CD4-positive, CD25-positive, alpha-beta regulatory T cell (primary cell): ENCODE measurements around the gene ARHGEF26. TPM values are rescaled to one million over a fixed set of nuclear protein-coding genes. Genes with fewer than 3 reads are reported as not detected.

ENCODE experiments used
- ATAC-seq, 2 donors: fragments of 150-1000 bp; cut with Tn5 transposase; one replicate each; pipeline ENCODE4 v1.10.0; 2021; ENCODE audit warnings: low read depth in 2 of 2, moderate number of reproducible peaks in 2 of 2, moderate library complexity in 1 of 2
- DNase-seq, 3 donors: peaks; one replicate each; pipeline versions ENCODE4 v3.0.0 to v3.0.0-alpha.2; 2012 to 2022; ENCODE audit warnings: mixed read lengths in 1 of 3
- H3K27ac ChIP-seq: one replicate; pipeline ENCODE4 v1.7.0; 2013; ENCODE audit warnings: mild to moderate bottlenecking, low read length; ENCODE audit not compliant: insufficient read depth, poor library complexity, severe bottlenecking
- H3K27me3 ChIP-seq: one replicate; pipeline ENCODE4 v1.7.0; 2013; ENCODE audit warnings: low read length; ENCODE audit not compliant: control insufficient read depth, insufficient read depth
- H3K36me3 ChIP-seq: one replicate; pipeline ENCODE4 v1.7.0; 2013; ENCODE audit warnings: mild to moderate bottlenecking, low read length, moderate library complexity; ENCODE audit not compliant: control insufficient read depth, insufficient read depth
- H3K4me1 ChIP-seq: 2 replicates; pipeline ENCODE4 v1.7.0; 2013; ENCODE audit warnings: mild to moderate bottlenecking, low read length; ENCODE audit not compliant: insufficient read depth, control insufficient read depth, poor library complexity, severe bottlenecking
- H3K4me3 ChIP-seq: one replicate; pipeline ENCODE4 v1.7.0; 2013; ENCODE audit warnings: low read depth, mild to moderate bottlenecking, low read length, moderate library complexity
- H3K9me3 ChIP-seq, 2 experiments: 1 replicate in 1 of 2; 2 replicates in 1 of 2; pipeline ENCODE4 v1.7.0; 2013; ENCODE audit warnings: low read length in 2 of 2, mild to moderate bottlenecking in 1 of 2, moderate library complexity in 1 of 2; ENCODE audit not compliant: control insufficient read depth in 2 of 2
- H3K27ac Mint-ChIP-seq, 3 donors: one replicate each; pipeline ENCODE4 v1.8.0; 2020 to 2022; ENCODE audit warnings: mild to moderate bottlenecking in 3 of 3, mixed read lengths in 3 of 3, moderate library complexity in 2 of 3
- H3K27me3 Mint-ChIP-seq: one replicate; pipeline ENCODE4 v1.8.0; 2022; ENCODE audit warnings: mild to moderate bottlenecking, mixed read lengths
- H3K36me3 Mint-ChIP-seq: one replicate; pipeline ENCODE4 v1.8.0; 2020; ENCODE audit warnings: mixed read lengths
- H3K4me1 Mint-ChIP-seq, 4 donors: one replicate each; pipeline ENCODE4 v1.8.0; 2020 to 2022; ENCODE audit warnings: mixed read lengths in 4 of 4, mild to moderate bottlenecking in 1 of 4
- H3K4me3 Mint-ChIP-seq, 4 donors: one replicate each; pipeline ENCODE4 v1.8.0; 2020 to 2022; ENCODE audit warnings: mild to moderate bottlenecking in 4 of 4, mixed read lengths in 4 of 4, moderate library complexity in 3 of 4
- H3K9me3 Mint-ChIP-seq, 7 donors: one replicate each; pipeline ENCODE4 v1.8.0; 2020 to 2022; ENCODE audit warnings: mixed read lengths in 7 of 7, mild to moderate bottlenecking in 3 of 7, moderate library complexity in 2 of 7
- polyA plus RNA-seq, 4 donors: library from polyadenylated mRNA; unstranded; fragments of 300-500 nt; fragmentation: Illumina TruSeq; gene quantifications; one replicate each; pipeline ENCODE4 v1.2.3, GENCODE V29; 2021
- total RNA-seq: library from RNA; stranded (reverse); gene quantifications from one replicate; pipeline ENCODE4 v1.2.3, GENCODE V29; 2022

ARHGEF26 gene
- total and polyA plus RNA-seq, 5 donors from 2014 or later: 0.09 to 0.13 TPM; not detected in 3

DNA sequence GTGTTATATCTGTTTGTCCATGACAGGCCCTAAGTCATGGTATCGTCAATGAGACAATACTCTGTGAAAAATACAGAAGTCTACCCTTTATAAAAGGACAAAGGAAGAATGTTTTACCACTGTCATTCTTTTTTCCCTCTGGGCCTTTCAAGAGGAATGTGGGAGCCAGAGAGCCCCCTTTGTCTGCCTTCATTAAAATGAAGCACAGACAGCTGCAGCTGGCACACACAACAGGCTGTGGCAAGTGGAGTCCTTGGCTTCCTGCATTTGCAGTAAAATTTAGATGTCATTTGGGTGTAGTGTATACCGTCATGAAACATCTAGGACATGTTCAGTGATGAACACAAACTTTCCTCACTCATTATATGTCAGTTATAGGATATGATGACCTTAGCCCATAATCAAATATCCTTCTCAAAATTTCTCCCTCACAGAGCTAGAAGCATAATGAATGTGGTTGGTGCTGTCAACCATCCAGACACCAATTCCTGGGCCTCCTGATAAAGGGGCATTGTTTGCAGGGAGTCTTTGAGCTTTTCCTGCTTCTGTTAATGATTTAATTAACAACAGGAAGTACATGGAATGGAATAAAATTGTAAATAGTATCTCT, 126.7 kb downstream of the ARHGEF26 start:
- no peaks in the 10 kb centered on the region for H3K9me3 Mint-ChIP-seq
- Histone ChIP-seq H3K4me1 (no peaks in the 10 kb centered on the region), H3K36me3 (peaks cover 17% of the 10 kb centered on the region), H3K4me3 (no peak overlapping the region), H3K9me3 (no peaks in the 10 kb centered on the region), H3K27ac (no peak overlapping the region), H3K27me3 (no peaks in the 10 kb centered on the region)
- no peak overlapping the region for H3K27ac Mint-ChIP-seq
- no peak overlapping the region for H3K4me3 Mint-ChIP-seq
- H3K4me1 Mint-ChIP-seq: peaks cover 0 to 3% (median 1%) of the 10 kb centered on the region in 4 donors
- no peaks in the 10 kb centered on the region for H3K27me3 Mint-ChIP-seq
- ATAC-seq: no peak
- H3K36me3 Mint-ChIP-seq: peaks cover 30% of the 10 kb centered on the region
- no peak for DNase-seq

DNA sequence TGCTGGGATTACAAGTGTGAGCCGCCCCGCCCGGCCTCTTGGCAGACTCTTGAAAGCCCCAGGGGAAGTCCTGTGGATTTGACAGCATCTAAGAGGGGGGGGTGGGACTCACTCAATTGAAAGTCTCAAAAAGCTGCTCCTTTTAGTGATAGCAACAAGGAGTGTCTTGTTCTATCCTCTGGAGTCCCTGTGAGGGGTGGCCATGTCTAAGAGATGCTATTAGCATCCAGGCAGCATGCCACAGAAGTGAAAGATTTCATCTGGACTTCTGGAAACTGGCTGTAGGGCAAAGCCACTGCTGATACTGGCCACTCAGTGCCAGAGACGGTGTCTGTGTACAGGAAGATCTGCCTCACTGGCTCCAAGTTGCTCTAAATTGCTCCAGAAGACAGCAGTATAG, 129.1 kb downstream of the ARHGEF26 start:
- no peak overlapping the region for H3K4me3 Mint-ChIP-seq
- no peaks in the 10 kb centered on the region for H3K27me3 Mint-ChIP-seq
- no peak for ATAC-seq
- Histone ChIP-seq H3K4me3 (no peak overlapping the region), H3K27me3 (no peaks in the 10 kb centered on the region), H3K9me3 (no peaks in the 10 kb centered on the region), H3K27ac (no peak overlapping the region), H3K36me3 (peaks cover 25% of the 10 kb centered on the region), H3K4me1 (no peaks in the 10 kb centered on the region)
- no peaks in the 10 kb centered on the region for H3K9me3 Mint-ChIP-seq
- DNase-seq: no peak
- no peak overlapping the region for H3K27ac Mint-ChIP-seq
- H3K36me3 Mint-ChIP-seq: peaks cover 38% of the 10 kb centered on the region
- H3K4me1 Mint-ChIP-seq: peaks cover 0 to 6% (median 3%) of the 10 kb centered on the region in 4 donors

DNA sequence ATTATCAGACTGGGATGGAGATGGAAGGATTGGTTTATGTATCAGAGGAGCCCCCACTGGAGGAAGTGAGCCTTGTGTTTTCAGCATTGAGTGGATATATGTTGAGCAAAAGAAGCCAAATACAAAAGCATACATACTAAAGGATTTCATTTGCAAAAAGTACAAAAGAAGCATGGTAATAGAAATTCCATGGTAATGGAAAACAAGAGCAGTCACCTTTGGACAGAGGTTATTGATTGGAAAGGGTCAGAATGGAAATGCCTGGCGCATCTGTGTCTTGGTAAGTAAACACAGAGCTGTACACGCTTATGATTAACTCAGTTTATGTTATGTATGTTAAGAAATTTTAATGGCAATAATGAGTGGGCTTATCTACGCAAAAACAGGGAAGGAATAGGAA, 130.4 kb downstream of the ARHGEF26 start:
- no peak overlapping the region for H3K27ac ChIP-seq
- no peak overlapping the region for H3K4me3 ChIP-seq
- H3K9me3 ChIP-seq: no peaks in the 10 kb centered on the region
- Mint-ChIP-seq H3K27me3 (no peaks in the 10 kb centered on the region), H3K36me3 (peaks cover 44% of the 10 kb centered on the region), H3K4me3 (no peak overlapping the region), H3K4me1 (peaks cover 0 to 6% (median 3%) of the 10 kb centered on the region in 4 donors), H3K9me3 (no peaks in the 10 kb centered on the region), H3K27ac (peak overlapping the region in 2 of 3 donors; percentile 3 to 64)
- no peaks in the 10 kb centered on the region for H3K4me1 ChIP-seq
- DNase-seq (no peak), ATAC-seq (no peak)
- no peaks in the 10 kb centered on the region for H3K27me3 ChIP-seq
- peaks cover 33% of the 10 kb centered on the region for H3K36me3 ChIP-seq

DNA sequence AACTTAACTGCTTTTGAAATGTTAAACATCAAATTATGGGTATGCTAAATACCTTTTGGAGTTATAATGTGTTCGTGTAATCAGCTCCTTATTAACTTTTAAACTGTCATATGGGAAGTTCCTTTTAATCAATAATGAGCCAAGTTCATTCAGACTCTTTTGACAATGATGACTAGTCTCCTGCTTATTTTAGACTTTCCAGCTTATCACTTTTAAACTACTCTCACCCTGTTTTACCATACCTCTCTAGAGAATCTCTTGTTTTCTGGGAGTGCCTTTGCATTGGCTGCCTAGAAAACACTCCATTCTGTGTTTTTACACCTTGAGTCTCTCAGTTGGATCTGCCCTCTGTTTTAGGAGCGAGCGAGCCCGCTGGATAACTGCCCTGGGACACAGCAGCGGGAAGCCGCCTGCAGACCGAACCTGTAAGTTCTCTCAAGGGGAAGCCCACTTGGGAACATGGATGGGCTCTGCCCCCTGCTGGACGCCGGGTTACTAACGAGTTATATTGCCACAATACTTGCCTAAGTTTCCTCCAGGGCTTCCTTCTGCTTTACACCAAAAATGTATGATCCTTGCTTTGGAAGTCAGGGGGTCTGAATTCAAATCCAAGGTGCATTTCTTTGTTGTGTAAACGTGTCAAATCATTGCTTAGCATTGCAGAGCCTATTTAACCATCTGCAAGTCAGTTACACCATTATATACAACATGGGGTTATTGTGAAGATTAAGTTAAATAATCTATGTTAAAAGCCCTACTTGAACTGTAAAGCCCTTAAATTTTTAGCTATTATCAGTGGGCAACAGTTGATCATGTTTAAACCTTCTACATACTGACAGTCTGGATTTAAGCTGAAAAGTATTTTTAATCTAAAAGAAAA, 131.8 kb downstream of the ARHGEF26 start:
- no peak overlapping the region for H3K4me3 ChIP-seq
- no peak for ATAC-seq
- H3K4me1 ChIP-seq: no peaks in the 10 kb centered on the region
- Mint-ChIP-seq H3K27ac (no peak overlapping the region), H3K4me3 (no peak overlapping the region), H3K36me3 (peaks cover 49% of the 10 kb centered on the region), H3K27me3 (no peaks in the 10 kb centered on the region), H3K9me3 (no peaks in the 10 kb centered on the region), H3K4me1 (peaks cover 0 to 6% (median 3%) of the 10 kb centered on the region in 4 donors)
- H3K9me3 ChIP-seq: no peaks in the 10 kb centered on the region
- H3K36me3 ChIP-seq: peaks cover 47% of the 10 kb centered on the region
- no peaks in the 10 kb centered on the region for H3K27me3 ChIP-seq
- H3K27ac ChIP-seq: no peak overlapping the region
- peak; percentile 12 to 71 (median 31) for DNase-seq

DNA sequence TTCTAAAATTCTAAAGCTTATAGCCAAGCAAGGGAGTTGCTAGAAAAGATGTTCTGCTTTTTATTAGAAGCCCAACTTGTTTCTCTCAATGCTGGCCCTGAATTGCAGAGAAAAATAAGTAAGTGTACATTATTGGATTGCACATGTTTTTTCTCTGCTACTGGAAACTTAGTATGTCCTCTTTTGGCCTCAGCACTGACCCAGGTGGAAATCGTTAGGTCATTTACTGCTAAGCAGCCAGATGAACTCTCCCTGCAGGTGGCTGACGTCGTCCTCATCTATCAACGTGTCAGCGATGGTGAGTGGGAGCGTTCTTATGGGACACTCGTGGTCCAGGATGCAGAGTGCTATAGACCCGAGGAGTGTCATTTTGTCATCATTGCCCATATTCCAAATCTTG, 133.3 kb downstream of the ARHGEF26 start:
- H3K27me3 ChIP-seq: no peaks in the 10 kb centered on the region
- H3K36me3 ChIP-seq: peaks cover 58% of the 10 kb centered on the region
- H3K27ac ChIP-seq: no peak overlapping the region
- Mint-ChIP-seq H3K4me3 (no peak overlapping the region), H3K9me3 (peaks cover 0 to 2% (median 0%) of the 10 kb centered on the region in 7 donors), H3K27ac (peak overlapping the region in 1 of 3 donors; percentile 44), H3K4me1 (peaks cover 3 to 10% (median 6%) of the 10 kb centered on the region in 4 donors), H3K27me3 (no peaks in the 10 kb centered on the region), H3K36me3 (peaks cover 59% of the 10 kb centered on the region)
- no peak for ATAC-seq
- H3K9me3 ChIP-seq: no peaks in the 10 kb centered on the region
- H3K4me1 ChIP-seq: no peaks in the 10 kb centered on the region
- H3K4me3 ChIP-seq: no peak overlapping the region
- DNase-seq: no peak

DNA sequence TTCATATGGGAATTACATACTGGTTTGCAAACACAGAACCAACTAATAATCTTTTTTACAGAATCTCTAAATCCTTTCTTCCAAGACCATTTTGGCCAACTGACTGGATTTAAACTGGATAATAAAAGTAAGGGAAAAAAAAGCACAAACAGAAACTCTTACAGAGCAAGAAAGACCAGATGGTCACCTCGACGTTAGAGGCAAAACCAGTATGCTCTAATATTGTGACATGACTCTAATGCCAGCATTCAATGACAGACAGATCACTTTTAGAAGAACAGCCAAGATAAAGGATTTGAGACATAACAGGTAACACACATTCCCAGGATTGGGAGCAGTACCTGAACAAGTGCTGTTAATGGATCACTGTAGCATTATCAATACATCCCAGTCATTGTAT, 152.2 kb downstream of the ARHGEF26 start:
- peaks cover 0 to 2% (median 0%) of the 10 kb centered on the region in 7 donors for H3K9me3 Mint-ChIP-seq
- no peak overlapping the region for H3K27ac Mint-ChIP-seq
- no peaks in the 10 kb centered on the region for H3K27me3 Mint-ChIP-seq
- no peak overlapping the region for H3K4me3 ChIP-seq
- no peak overlapping the region for H3K27ac ChIP-seq
- H3K4me1 Mint-ChIP-seq: peaks cover 0 to 10% (median 8%) of the 10 kb centered on the region in 4 donors
- H3K4me3 Mint-ChIP-seq: no peak overlapping the region
- no peaks in the 10 kb centered on the region for H3K4me1 ChIP-seq
- no peak for DNase-seq
- H3K36me3 Mint-ChIP-seq: peaks cover 53% of the 10 kb centered on the region
- H3K27me3 ChIP-seq: no peaks in the 10 kb centered on the region
- no peaks in the 10 kb centered on the region for H3K9me3 ChIP-seq
- ATAC-seq: no peak
- H3K36me3 ChIP-seq: peaks cover 63% of the 10 kb centered on the region

DNA sequence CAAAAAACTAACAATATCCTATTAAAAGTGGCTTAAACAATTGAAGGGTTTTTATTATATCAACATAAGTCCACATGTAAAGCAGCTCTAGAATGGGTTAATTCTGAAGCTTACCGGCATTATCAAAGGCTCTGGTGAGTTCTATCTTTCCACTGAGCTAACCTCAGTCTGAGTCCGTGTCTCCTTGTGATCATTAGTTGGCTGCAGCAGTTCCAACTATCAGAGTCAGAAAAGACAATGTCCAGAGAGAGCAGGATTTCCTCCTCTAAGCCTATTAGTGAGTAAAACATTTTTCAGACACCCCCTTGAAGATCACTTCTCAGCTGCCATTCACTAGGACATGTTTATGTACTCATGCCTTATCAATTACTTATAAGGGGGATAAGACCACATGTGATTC, 153.2 kb downstream of the ARHGEF26 start:
- Mint-ChIP-seq H3K36me3 (peaks cover 55% of the 10 kb centered on the region), H3K27me3 (no peaks in the 10 kb centered on the region), H3K4me3 (no peak overlapping the region), H3K27ac (no peak overlapping the region), H3K9me3 (peaks cover 0 to 1% (median 0%) of the 10 kb centered on the region in 7 donors), H3K4me1 (peaks cover 0 to 10% (median 5%) of the 10 kb centered on the region in 4 donors)
- DNase-seq (no peak), ATAC-seq (no peak)
- H3K9me3 ChIP-seq: no peaks in the 10 kb centered on the region
- H3K4me3 ChIP-seq: no peak overlapping the region
- H3K4me1 ChIP-seq: no peaks in the 10 kb centered on the region
- no peaks in the 10 kb centered on the region for H3K27me3 ChIP-seq
- H3K27ac ChIP-seq: no peak overlapping the region
- H3K36me3 ChIP-seq: peaks cover 72% of the 10 kb centered on the region
